Ascending aorta (tissue), 2 donors: ENCODE data around the gene CASD1. TPM values are rescaled to one million over a fixed set of nuclear protein-coding genes. Genes with fewer than 3 reads are reported as not detected.

ENCODE experiments used
- DNase-seq, 2 donors: peaks; one replicate each; pipeline ENCODE4 v3.0.0-alpha.2; 2019; ENCODE audit warnings: low spot score in 2 of 2
- H3K27ac ChIP-seq, 2 donors: fragments of 200-600 bp; sonication (generic); one replicate each; pipeline ENCODE4 v1.5.1; 2016 to 2017; ENCODE audit warnings: mild to moderate bottlenecking in 1 of 2
- H3K27me3 ChIP-seq: fragments of 200-600 bp; sonication (generic); one replicate; pipeline ENCODE4 v1.5.1; 2017
- H3K36me3 ChIP-seq, 2 donors: fragments of 200-600 bp; sonication (generic); one replicate each; pipeline ENCODE4 v1.5.1; 2016
- H3K4me1 ChIP-seq, 2 donors: fragments of 200-600 bp; sonication (generic); one replicate each; pipeline ENCODE4 v1.5.1; 2016 to 2017; ENCODE audit warnings: mild to moderate bottlenecking in 1 of 2
- H3K4me3 ChIP-seq, 2 donors: fragments of 200-600 bp; sonication (generic); one replicate each; pipeline ENCODE4 v1.5.1; 2016 to 2017; ENCODE audit warnings: mild to moderate bottlenecking in 1 of 2
- H3K9me3 ChIP-seq, 2 donors: fragments of 200-600 bp; sonication (generic); one replicate each; pipeline ENCODE4 v1.5.1; 2016
- intact Hi-C: fragments of 100-400 bp; cut with DNase I; formaldehyde crosslinking; loops from one replicate; pipeline ENCODE4 v1.15.1; 2023
- total RNA-seq: library from RNA; depleted of rRNA; stranded (reverse); fragments of >200 nt; gene quantifications from one replicate; pipeline ENCODE4 v1.1.0, GENCODE V29; 2016
- TF ChIP-seq, protein P1 (sequence below), 3 experiments: fragments of 200-600 bp in 2 of 3; fragments of 450-650 bp in 1 of 3; sonication (generic) in 2 of 3; IDR thresholded peaks; one replicate each; pipeline ENCODE4 v1.5.1; 2016 to 2019; ENCODE audit warnings: antibody characterized with exemption in 3 of 3, mild to moderate bottlenecking in 1 of 3, moderate library complexity in 1 of 3

The CASD1 gene
- total RNA-seq, 1 donor from 2014 or later: 3.1 TPM

GRCh38 chr7:94530109-94530508, 20.5 kb downstream of the CASD1 start:
- Histone ChIP-seq H3K9me3 (no peaks in the 10 kb centered on the region), H3K36me3 (peaks cover 0 to 17% of the 10 kb centered on the region in 2 donors), H3K4me3 (no peak overlapping the region), H3K27ac (no peak overlapping the region), H3K27me3 (no peaks in the 10 kb centered on the region), H3K4me1 (no peaks in the 10 kb centered on the region)
- no peak for DNase-seq
- TF ChIP-seq, protein P1, sequence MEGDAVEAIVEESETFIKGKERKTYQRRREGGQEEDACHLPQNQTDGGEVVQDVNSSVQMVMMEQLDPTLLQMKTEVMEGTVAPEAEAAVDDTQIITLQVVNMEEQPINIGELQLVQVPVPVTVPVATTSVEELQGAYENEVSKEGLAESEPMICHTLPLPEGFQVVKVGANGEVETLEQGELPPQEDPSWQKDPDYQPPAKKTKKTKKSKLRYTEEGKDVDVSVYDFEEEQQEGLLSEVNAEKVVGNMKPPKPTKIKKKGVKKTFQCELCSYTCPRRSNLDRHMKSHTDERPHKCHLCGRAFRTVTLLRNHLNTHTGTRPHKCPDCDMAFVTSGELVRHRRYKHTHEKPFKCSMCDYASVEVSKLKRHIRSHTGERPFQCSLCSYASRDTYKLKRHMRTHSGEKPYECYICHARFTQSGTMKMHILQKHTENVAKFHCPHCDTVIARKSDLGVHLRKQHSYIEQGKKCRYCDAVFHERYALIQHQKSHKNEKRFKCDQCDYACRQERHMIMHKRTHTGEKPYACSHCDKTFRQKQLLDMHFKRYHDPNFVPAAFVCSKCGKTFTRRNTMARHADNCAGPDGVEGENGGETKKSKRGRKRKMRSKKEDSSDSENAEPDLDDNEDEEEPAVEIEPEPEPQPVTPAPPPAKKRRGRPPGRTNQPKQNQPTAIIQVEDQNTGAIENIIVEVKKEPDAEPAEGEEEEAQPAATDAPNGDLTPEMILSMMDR (IDR thresholded peaks at IDR 0.05): no peak
- intact Hi-C loops: no loop called here

DNA sequence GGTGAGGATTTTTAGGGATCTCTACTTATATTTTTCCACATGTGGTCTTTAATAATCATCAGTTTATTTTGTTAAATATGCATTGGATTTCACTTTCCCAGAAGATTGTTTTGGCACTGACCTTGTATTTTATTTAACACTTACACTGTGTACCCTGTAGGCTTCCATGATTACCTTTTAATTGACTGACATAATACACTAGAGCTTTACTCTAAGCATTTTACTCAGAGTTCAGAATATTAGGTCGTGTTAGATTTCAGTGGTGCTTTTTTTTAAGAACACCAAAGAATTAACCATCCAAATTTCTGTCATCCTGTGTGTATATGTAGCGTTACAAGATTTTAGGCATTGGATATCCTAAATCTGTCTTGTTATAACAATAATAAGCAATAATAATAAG, 23.1 kb downstream of the CASD1 start:
- peaks cover 4 to 35% of the 10 kb centered on the region in 2 donors for H3K36me3 ChIP-seq
- no peak overlapping the region for H3K4me3 ChIP-seq
- intact Hi-C loops: no loop called here
- TF ChIP-seq, protein P1 (IDR thresholded peaks at IDR 0.05): no peak
- H3K9me3 ChIP-seq: no peaks in the 10 kb centered on the region
- no peak for DNase-seq
- H3K27ac ChIP-seq: no peak overlapping the region
- no peaks in the 10 kb centered on the region for H3K4me1 ChIP-seq
- H3K27me3 ChIP-seq: no peaks in the 10 kb centered on the region

- Histone ChIP-seq H3K27me3 (no peaks in the 10 kb centered on the region), H3K36me3 (peaks cover 4 to 22% of the 10 kb centered on the region in 2 donors), H3K4me3 (no peak overlapping the region), H3K9me3 (no peaks in the 10 kb centered on the region), H3K27ac (no peak overlapping the region), H3K4me1 (no peaks in the 10 kb centered on the region)
- TF ChIP-seq, protein P1 (IDR thresholded peaks at IDR 0.05): no peak
- no peak for DNase-seq
- intact Hi-C loops: no loop called here
Observed at GRCh38 chr7:94540428-94540827, 30.8 kb downstream of the CASD1 start.

DNA sequence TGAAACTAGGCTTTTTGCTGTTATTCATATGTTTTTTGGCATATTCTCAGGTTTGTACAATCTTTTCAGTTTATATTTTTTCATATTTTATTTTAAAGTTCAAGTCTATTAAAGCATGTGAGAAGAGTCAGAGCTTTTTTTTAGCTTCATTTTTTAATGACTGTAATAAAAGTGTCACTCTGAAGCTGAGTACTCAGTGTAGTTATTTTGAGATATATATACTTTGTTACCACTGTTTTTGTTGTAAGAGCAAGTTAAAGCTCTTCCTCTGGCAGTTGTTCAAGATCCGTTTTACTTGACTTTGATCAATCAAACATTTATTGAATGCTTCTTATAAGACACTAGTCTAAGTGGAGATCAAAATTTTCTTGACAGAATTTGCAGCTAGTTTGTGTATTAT, 37.5 kb downstream of the CASD1 start:
- no peak for DNase-seq
- TF ChIP-seq, protein P1 (IDR thresholded peaks at IDR 0.05): no peak
- Histone ChIP-seq H3K4me1 (no peaks in the 10 kb centered on the region), H3K36me3 (peaks cover 1 to 5% of the 10 kb centered on the region in 2 donors), H3K9me3 (no peaks in the 10 kb centered on the region), H3K4me3 (no peak overlapping the region), H3K27ac (no peak overlapping the region), H3K27me3 (no peaks in the 10 kb centered on the region)
- intact Hi-C loops: no loop called here

DNA sequence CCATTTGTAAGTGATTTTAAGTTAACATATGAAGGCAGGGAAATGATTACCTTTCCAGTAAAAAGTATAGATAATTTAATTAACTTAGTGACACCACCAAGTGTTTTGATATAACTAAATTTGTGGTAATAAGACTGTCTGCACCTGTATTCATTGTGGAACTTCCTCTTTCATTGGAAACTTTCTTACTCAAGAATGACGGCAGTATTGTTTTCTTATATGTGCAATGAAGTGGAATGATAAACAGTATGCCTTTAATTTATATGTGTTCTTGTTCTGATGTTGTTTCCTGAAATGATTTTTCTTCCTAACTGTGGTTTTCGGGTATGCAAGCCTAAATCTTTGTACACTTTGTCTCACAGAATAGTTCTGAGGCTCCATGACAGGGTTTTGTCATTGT, 46.4 kb downstream of the CASD1 start:
- TF ChIP-seq, protein P1 (IDR thresholded peaks at IDR 0.05): no peak
- Histone ChIP-seq H3K9me3 (no peaks in the 10 kb centered on the region), H3K27ac (no peak overlapping the region), H3K27me3 (no peaks in the 10 kb centered on the region), H3K36me3 (peaks cover 8 to 26% of the 10 kb centered on the region in 2 donors), H3K4me3 (no peak overlapping the region), H3K4me1 (no peaks in the 10 kb centered on the region)
- no peak for DNase-seq
- intact Hi-C loops: no loop called here

GRCh38 chr7:94557215-94557614, 47.6 kb downstream of the CASD1 start:
- no peaks in the 10 kb centered on the region for H3K4me1 ChIP-seq

More at GRCh38 chr7:94557215-94557614, 47.6 kb downstream of the CASD1 start:
- intact Hi-C loops: no loop called here
- Histone ChIP-seq H3K4me3 (no peak overlapping the region), H3K36me3 (peaks cover 6 to 21% of the 10 kb centered on the region in 2 donors), H3K9me3 (no peaks in the 10 kb centered on the region), H3K27ac (no peak overlapping the region), H3K27me3 (no peaks in the 10 kb centered on the region)
- no peak for DNase-seq
- TF ChIP-seq, protein P1 (IDR thresholded peaks at IDR 0.05): no peak
